Measurements from ENCODE around the gene LMCD1. TPM values are rescaled to one million over a fixed set of nuclear protein-coding genes. Genes with fewer than 3 reads are reported as not detected.

LMCD1 gene
- total RNA-seq, 1 donor from 2014 or later, result 13.4 TPM

DNA sequence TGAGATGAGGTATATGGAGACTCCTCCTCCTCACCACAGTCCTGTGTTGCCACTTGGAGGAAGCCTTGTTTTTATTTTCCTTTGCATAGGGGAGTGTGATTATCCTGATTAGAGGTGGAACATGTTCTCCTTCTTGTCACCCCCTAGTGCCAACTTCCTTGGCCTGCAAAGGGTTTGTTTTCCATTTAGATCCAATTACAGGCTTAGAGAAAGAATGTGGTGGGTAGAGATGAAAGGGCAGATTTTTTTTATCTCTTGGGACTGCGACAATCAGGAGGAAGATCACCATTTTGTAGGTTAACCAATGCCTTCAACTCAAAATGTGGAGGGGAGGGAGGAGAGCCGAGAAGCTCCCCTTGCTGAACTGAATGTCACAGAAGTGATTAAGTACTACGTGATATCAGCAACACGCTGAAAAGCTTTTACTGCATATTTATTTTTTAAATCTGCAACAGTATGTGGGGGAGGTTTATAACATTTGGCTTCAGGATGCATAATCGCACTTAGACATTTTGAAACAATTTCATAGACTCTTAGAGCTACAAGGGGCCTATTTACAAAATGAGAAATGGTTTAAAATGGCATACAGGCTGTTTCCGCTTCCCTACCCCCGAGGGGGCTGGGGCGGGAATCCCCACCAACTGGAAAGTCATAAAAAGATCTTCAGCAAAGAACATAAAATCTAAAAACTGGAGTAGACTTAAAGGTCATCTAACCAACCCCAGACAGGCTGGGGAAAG lies 2.4 kb downstream of the LMCD1 start:
- no peak for DNase-seq (ENCODE audit: extremely low read depth, low read depth, low spot score)

DNA sequence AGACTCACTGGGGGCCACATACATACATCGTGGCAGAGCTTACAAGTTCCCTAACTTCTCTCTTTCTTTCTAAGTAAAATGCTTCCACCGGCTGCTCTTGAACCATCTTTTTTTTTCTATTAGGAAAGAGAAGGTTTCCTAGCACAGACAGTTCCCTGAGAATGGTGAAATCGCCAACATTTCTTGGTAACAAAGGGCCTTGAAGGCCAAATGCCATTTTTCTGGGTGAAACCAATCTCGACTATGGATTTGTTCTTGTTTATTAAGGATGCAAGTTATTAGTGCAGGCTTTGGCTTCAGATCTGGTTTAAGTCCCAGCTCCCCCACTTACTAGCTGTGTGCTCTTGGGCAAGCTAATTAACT lies 3.0 kb downstream of the LMCD1 start:
- DNase-seq (ENCODE audit: extremely low read depth, low read depth, low spot score), result no peak

DNA sequence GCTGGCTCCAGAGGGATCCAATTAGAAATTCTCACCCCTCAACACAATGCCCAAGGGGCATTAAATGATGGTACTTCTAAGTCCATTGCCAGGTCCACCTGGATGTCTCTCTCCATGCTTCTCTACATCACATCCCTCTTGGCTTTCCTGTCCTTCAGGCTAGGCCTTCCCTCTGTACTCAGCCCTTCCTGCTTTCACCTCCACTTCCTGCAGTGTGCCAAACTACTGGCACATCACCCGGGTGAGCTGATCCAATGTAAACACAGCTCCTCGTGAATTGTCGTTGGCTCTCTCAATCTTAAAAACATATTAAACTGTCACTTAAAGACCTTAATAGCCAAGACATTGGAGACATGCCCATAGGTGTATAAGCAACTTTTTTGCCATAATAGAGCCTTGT lies 4.0 kb downstream of the LMCD1 start:
- DNase-seq (ENCODE audit: extremely low read depth, low read depth, low spot score), result no peak

DNA sequence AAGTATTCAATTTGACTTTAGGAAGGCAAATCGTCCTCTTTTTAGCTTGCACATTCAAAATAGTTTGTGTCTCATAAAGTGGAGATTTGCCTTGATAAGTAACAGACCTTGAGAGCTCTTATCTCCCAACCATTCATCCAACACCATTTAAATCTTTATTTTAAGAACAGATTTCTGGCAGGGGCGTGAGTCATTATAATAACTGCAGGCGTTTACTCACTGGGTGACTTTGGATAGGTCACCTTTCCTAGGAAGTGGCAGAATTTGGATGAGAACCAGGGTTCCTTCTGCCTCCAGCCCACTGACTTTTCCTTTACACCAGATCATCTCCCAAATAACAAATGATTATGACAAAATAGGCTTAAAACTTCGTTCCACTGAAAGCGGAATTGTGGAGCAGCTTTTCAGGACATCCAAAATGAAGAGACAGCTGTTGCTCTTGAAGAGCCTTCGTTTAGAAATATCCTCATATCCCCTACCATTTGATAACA lies 5.0 kb downstream of the LMCD1 start:
- DNase-seq (ENCODE audit: extremely low read depth, low read depth, low spot score), result no peak

DNA sequence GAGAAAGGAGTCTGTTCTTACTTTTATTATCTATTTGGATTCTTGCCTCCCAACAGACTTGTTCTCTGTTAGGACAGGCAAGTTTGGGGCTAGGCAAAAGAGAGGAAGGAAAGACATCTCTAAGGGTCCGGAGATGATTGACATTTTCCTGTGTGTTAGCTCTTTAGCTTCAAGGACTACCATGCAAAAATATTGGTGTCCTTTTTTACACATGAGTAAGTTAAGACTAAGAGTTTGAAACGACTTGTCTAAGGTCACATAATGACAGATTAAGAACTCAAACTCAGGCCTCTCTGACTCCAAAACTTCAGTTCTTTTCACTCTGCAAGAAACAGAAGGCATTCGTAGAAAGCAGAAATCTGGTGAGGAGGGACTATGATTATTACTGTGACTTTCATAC lies 5.9 kb downstream of the LMCD1 start:
- DNase-seq (ENCODE audit: extremely low read depth, low read depth, low spot score), result no peak

DNA sequence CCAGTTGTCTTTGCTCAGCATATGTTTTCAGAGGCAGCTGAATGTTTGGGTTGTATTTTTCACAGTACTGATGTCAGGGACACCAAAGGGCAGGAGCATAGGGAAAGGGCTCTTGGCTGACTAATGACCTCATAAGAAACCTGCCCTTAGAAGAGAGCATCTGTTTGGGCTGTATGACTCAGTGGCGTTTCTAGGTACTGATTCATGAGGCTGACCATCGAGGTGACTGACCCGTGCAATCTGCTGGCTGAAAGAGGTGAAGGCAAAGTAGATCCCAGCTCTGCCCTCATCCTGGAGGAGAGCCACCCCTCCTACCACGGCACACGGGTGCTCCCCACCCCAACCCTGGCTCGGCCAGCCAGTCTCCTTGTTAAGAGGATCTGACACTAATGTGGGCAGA lies 8.3 kb downstream of the LMCD1 start:
- no peak for DNase-seq (ENCODE audit: extremely low read depth, low read depth, low spot score)

DNA sequence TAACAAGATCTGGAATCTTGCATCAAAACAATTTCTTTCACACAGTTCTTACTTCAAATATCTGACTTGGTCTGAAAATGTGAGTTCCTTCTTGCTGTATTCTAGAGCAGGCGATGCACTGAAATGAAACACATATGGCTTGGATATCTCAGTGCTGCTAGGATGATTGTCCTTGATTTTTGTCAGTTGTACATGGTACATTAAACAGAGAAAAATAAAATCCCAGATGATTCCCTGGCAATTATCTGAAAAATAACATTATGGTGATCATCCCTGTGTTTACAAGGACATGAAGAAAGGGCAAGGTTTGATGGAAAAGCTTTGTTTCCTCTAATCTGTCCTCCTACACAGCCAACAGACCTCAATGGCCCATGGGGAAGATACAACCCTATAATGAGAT lies 10.6 kb downstream of the LMCD1 start:
- DNase-seq (ENCODE audit: extremely low read depth, low read depth, low spot score), result no peak

DNA sequence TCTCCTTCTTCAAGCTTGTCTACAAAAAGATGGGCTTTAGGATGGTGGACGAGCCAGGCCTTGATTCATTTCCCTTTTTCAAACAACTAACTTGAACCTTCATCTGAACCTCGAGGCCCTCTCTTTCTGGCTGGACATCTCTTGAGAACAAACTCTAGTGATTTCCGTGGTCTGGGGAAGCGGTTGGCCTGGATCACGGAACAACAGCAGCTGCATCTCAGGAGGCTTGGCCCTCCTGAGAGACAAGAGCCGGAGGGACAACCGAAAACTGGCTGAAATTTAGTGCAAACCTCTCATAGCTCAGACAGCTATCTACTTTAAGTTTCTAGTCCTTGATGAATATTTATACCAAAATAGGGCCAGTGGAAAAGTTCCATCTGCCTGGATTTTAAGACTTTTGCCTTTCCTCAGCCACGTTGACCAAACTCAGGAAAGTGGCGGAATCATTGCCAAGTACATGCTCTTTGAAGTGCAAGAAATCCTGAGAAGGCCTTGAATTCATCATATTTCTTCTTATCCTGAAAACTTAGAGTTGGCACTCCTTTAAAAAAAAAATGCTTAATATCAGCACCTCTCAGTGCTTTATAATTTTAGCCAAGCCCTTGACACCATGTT lies 14.5 kb downstream of the LMCD1 start:
- DNase-seq (ENCODE audit: extremely low read depth, low read depth, low spot score), result no peak

DNA sequence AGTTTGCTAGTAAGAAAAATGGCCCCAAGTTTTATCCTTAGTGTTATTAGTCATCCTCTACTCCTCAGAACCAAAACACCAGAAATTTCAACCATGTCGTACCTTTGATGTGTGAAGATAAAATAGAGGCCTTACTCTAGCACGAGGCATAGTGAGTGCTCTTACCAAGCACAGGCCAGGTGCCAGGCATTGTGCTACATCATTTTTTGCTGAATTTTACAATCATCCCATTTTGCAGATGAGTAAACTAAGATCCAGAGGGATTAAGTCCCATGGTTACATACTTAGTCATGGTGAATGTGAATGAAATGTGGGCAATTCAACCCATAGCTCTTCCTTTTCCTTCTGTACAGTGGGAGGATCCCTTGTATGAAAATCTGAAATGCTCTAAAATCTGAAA lies 15.2 kb downstream of the LMCD1 start:
- DNase-seq (ENCODE audit: extremely low read depth, low read depth, low spot score), result no peak

DNA sequence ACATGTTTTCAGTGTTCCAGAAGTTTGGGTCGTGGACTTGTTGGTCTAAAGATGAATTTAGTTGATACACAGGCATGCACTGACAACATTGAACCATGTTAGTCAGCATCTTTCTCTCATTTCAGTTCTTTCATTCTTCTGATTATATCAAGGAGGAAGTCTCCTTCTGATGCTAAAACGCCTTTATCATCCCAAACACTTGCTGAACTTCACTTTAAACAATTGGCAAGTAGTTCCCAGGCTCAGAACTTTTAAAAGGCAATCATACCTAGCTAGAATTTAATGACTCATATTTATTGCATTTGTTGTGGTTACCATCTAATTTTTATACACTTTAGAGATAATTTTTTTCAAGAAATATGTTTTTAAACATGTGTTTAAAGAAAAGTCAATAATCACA lies 15.9 kb downstream of the LMCD1 start:
- DNase-seq (ENCODE audit: extremely low read depth, low read depth, low spot score), result no peak

DNA sequence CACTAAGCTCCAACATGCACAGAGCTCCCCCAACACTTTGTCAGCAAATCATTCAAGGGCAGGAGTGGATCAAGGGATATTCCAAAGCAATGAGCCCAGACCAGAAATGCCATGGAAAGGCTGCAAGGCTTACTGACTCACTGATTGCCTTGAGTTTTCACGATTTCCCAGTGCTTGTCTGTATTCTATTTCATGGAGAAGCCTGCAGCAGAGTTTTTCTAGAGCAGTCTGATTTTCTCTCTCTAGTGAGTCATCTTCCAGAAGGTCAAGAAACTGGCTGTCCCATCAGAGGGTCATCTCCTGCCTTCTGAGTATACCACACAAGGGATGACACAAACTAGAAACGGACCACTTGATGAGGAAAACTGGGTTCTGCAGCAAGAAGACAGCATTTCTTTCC lies 16.5 kb downstream of the LMCD1 start:
- DNase-seq (ENCODE audit: extremely low read depth, low read depth, low spot score), result no peak

DNA sequence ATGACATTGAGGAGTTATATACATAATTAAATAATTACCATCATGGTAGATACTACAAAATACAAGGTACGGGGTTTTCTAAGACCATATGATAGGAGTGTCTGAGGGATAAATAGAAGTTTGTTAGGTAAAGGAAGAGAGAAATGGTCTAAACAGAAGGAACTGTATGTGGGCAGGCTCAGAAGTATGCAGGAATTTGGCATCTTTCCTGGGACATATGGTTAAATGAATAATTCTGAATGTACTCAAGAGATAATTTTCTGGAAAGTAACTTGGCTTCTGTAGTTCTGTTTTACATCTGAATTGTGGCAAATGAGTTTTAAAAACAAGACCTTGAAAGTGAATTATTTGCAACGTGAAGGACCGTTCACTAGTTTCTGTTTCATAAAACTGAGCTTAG lies 17.5 kb downstream of the LMCD1 start:
- no peak for DNase-seq (ENCODE audit: extremely low read depth, low read depth, low spot score)

DNA sequence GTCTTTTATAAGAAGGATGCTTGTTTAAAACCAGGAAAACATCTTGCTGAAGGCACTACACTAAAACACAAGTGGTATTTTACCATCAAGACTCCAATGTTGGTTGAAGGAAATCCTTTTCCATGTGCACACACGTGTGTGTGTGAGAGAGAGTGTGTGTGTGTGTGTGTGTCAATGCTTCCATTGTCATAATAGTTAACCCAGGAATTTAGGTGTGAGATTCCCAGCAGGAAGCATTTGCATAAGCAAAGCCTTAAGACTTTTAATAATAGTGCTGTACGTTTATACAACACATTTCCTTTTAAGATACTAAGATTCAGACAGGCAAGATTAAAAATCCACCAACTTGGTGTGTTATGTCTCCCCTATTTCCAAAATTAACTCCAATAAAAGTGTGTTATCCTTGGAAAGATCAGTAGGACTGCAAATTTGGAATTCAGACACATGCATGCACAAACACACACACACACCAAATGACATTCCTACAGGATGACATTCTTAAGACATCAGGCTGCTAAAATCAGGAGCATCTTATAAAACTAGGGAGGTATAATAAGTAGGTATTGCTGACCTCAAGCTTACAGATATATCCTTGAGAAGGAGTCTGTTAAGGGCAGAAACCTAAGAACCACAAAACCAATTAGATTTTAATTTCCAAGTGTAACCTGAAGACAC lies 18.3 kb downstream of the LMCD1 start:
- no peak for DNase-seq (ENCODE audit: extremely low read depth, low read depth, low spot score)

DNA sequence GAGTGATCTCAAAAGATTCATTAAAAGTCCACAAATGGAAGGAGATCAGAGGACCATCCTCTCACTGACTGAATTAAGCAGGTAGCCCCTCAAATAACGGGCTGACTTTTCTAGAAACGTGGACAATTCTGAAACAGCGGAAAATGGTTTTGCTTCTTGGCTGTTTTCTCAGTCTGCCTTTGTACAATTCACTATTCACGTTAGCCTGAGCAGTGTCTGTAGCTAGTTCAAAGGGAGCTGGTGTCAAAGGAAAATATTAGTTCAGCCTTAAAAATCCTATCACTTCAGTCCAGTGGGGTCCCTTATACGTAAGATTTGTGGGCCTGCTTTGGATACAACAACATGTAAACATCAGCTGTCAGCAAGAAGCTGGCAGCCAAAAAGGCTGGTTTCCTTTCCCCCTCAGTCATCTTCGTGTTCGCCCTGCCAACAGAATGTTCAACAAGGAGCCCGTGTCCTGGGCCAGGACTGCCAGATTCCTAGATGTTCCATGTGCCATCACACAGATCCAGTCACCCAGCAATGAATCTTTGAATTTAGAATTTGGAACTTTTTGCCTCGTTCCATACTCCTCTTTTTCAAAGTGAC lies 19.3 kb downstream of the LMCD1 start:
- DNase-seq (ENCODE audit: extremely low read depth, low read depth, low spot score), result no peak

DNA sequence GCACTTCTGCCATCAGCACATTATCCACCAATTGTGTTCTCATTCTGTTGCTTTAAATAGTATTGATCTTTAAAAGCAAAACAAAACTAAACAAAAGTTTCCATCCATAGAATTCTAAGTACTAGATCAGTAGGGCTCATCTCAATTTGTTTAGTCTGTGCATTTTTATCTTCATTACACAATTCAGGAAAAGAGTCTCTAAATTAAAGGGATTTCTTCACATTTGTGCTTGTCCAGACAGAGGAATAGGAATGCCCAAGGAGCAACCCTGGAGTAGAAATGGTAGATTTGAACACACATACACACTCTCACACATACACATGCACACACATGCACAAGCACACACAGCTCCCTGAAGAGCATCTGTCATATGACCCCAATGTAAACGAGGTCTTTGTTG lies 21.4 kb downstream of the LMCD1 start:
- DNase-seq (ENCODE audit: extremely low read depth, low read depth, low spot score), result no peak

DNA sequence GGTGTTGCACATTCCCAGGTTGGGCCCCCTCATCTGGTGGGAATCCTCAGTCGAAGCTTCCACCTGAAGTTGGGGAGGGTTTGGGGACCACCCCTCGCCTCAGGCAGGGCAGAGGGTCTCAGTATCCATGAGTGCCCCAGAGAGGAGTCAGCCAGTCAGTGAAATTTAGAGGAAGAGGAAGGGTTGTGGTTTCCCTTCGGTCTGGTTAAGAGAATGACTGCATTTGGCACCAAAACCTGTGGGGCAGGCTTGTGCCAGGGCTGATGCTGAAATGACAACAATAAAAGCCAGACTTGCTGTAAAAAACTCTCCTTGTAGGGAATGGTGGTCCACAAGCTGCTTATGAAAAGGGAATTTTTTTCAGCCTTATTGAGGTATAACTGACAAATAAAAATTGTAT lies 22.6 kb downstream of the LMCD1 start:
- DNase-seq (ENCODE audit: extremely low read depth, low read depth, low spot score), result no peak

DNA sequence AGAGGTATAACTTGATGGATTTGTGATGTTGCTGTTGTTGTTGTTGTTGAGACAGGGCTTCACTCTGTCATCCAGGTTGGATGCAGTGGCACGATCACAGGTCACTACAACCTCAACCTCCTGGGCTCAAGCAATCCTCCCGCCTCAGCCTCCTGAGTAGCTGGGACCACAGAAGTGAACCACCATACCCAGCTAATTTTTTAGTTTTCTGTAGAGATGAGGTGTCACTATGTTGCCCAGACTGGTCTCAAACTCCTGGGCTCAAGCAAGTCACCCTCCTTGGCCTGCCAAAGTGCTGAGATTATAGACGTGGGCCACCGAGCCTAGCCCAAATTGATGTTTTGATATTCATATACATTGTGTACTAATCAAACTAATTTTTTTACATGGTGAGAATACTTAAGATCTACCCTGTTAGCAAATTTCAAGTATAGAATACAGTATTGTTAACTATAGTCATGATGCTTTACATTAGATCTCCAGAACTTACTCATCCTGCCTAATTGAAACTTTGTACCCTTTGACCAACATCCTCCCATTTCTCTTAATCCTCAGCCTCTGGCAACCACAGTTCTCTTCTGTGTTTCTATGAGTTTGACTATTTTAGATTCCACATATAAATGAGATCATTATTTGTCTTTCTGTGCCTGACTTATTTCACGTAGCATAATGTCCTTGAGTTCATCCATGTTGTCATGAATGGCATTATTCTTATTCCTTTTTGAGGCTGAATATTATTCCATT lies 23.2 kb downstream of the LMCD1 start:
- DNase-seq (ENCODE audit: extremely low read depth, low read depth, low spot score), result no peak

DNA sequence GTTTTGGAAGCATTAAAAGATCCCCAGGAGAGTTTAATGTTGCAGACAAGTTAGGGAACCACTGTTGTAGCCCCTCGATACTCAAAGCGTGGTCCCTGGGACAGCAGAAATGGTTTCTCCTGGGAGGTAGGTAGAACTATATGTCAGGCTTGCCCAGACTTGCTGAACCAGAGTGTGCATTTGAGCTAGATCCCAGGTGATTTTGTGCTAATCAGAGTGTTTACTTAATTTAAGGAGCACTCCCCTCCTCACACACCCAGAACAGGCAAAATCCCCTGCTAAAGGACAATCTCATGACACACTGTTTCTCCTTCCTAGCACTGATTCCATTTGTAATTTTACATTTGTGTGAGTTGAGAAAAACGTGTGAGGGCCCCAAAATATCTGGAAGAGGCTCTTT lies 24.3 kb downstream of the LMCD1 start:
- no peak for DNase-seq (ENCODE audit: extremely low read depth, low read depth, low spot score)

DNA sequence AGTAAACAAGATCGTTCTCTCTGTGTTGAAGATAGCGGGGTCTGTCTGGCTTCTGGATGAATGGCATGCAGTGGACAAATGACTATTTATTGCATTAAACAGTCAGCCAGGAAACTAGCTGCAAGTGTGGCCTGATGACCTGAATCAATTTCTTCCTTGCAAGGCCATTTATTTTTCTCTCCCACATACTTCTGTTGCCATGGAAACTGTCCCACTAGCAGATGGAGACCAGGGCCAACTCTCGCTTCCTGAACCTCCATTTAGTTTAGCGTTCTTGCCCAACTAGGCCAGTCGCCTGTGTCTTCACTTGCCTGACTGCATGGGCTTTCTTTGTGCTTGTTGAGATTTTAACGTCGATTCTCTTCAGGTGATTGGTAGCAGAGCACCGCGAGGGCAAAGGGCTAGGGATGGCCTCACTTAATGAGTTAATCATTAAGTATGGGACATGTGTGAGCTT lies 27.6 kb downstream of the LMCD1 start:
- no peak for DNase-seq (ENCODE audit: extremely low read depth, low read depth, low spot score)

DNA sequence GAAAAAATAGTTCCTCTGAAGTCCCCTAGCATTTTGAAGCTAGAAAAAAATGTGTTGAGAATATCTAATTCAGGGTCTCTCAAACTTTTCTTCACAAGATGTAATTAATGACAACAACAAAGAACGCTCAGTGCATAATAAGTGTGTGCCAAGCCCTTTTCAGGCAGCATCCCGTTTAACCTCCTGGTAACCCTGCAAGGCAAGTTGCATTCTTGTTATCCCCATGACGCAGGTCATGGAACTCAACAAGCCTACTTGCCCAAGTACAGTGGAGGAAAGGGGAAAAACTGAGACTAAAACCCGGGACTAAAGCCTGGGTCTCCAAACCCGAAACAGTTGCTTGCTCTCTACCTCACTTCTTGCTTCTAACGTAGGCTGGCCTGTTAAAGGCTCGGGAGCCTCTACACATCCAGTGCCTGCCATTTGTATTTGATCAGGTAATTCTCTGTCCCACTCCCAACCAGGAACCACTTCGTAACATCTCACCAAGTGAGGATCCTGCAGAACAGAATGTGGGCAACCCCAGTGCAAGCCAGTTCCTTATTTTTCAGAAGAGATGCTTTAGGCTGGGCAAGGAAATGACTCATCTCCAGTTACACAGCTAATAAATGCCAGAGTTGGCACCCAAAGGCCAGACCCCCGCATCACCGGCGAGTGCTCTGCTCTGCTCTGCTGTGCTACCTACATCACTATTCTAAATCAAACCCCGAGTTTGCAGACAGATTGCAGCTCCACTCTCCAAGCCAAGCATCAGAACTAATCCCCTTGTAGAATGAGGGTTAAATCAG lies 28.3 kb downstream of the LMCD1 start:
- no peak for DNase-seq (ENCODE audit: extremely low read depth, low read depth, low spot score)

Data from glomerular endothelial cell (primary cell).